ENCODE measurements around the gene CLCA4.
"Not testable (repeated sequence)": the region's sequence is repeated elsewhere in the genome, so short reads cannot be mapped to it uniquely, and the experiment has no call there.

Gene CLCA4

GRCh38 chr1:86596741-86597290 is 49.9 kb downstream of the CLCA4 start:
- DNase-seq (ENCODE audit: low read depth in 1 of 2, low spot score in 1 of 2): no peak

GRCh38 chr1:86606080-86606479 is 59.2 kb downstream of the CLCA4 start:
- not testable (repeated sequence) for DNase-seq (ENCODE audit: low read depth in 1 of 2, low spot score in 1 of 2)

- no peak for DNase-seq (ENCODE audit: low read depth in 1 of 2, low spot score in 1 of 2)
Measured at GRCh38 chr1:86616433-86616832, 69.6 kb downstream of the CLCA4 start.

GRCh38 chr1:86616871-86617270 is 70.0 kb downstream of the CLCA4 start:
- no peak for DNase-seq (ENCODE audit: low read depth in 1 of 2, low spot score in 1 of 2)

- no peak for DNase-seq (ENCODE audit: low read depth in 1 of 2, low spot score in 1 of 2)
Measured at GRCh38 chr1:86618358-86618757, 71.5 kb downstream of the CLCA4 start.

GRCh38 chr1:86619313-86619712 is 72.4 kb downstream of the CLCA4 start:
- no peak for DNase-seq (ENCODE audit: low read depth in 1 of 2, low spot score in 1 of 2)

GRCh38 chr1:86621286-86621685 is 74.4 kb downstream of the CLCA4 start:
- DNase-seq (ENCODE audit: low read depth in 1 of 2, low spot score in 1 of 2): no peak

All from activated T-helper 1 cell treated with anti-CD3 and anti-CD28 coated beads, Interleukin-2, amount 50 U/mL, for 16 hours (primary cell).